8988T (cell line): ENCODE measurements around the gene EPHA2.
"Not testable (repeated sequence)": the region's sequence is repeated elsewhere in the genome, so short reads cannot be mapped to it uniquely, and the experiment has no call there.

ENCODE experiments used
- DNase-seq: peaks from one replicate; pipeline ENCODE4 v3.0.0; 2011

EPHA2 gene

DNA sequence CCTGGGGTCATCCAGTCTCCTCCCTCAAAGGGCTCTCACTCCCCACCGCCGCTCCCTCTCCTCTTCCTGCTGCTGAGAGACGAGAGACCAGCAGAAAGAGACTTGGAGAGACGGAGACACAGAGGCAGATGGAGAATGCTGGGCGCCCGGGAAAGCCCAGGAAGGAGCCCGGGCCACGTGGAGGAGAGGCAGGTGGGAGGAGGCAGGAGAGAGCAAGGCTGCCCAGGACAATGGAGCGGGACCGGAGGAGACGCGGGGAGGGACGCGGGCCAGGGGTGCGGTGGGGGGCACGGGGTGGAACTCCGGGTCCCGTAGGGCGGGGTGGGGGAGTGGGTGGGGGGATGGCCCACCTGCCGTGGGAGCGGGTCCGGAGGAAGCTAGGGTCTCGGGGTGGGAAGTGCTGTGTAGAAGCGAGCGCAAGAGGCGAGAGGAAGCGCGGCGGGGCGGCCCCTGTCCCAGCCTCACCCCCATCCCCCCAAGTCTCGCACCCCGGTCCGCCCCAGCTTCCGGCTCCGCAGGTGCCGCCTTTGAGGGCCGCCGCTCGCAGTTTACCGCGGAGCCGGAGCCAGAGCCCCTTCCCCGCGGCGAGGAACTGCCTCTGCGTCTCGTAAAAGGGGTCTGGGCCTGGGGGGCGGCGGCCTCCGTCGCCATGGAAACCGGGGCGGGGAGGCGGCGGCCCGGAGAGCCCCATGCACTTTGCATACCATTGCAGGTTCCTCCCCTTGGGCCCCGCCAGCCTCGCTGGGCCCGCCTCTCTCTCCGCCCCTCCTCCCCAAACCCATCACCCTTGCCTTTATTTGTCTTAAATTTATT lies 11.7 kb upstream of the EPHA2 start:
- DNase-seq, result no peak

DNA sequence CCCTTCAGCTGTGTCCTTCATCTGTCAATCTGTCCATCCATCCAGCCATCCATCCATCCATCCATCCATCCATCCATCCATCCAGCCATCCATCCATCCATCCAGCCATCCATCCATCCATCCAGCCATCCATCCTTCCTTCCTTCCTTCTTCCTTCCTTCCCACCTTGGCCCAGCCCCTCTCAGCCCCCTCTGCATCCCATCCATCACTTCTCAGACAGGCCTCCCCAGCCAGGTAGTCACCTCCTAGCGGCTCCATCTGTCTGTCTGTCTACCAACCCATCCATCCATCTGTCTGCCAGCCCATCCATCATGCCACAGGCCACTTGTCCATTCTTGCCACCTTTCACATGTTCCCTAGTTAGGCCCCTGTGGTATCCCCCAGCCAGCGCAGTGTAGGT lies 10.2 kb upstream of the EPHA2 start:
- DNase-seq, result no peak

DNA sequence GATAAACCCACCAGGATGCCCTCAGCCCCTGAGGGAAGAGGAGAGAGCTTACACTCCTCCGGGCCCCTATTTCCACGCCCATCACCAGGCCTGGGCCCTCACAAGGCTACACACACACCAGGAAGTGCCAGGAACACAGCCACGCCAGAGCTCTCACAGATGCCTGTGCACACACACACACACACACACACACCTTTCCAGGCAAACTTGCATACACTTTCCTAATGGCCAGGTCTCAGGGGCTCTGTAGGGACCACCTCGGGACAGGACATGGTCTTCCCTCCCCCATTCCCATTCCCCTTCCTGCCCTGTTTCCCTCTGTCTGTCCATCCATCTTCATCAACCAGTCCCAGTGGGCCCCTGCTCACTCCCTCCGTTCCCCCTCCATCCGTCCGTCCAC lies 9.7 kb upstream of the EPHA2 start:
- DNase-seq, result no peak

DNA sequence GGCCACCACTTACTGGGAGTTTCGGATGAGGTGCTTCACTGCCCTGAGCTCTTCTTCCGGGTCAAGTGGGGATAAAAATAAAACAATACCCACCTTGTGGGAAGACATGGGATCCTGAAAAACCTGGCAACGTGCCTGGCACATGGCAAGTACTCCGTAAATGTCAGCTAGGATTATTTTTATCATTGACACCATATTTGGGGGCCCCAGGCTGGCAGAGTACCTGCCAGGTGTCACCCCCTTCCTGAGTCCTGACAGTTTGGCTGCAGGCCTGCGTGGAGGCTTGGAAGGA lies 9.2 kb upstream of the EPHA2 start:
- DNase-seq, result no peak

DNA sequence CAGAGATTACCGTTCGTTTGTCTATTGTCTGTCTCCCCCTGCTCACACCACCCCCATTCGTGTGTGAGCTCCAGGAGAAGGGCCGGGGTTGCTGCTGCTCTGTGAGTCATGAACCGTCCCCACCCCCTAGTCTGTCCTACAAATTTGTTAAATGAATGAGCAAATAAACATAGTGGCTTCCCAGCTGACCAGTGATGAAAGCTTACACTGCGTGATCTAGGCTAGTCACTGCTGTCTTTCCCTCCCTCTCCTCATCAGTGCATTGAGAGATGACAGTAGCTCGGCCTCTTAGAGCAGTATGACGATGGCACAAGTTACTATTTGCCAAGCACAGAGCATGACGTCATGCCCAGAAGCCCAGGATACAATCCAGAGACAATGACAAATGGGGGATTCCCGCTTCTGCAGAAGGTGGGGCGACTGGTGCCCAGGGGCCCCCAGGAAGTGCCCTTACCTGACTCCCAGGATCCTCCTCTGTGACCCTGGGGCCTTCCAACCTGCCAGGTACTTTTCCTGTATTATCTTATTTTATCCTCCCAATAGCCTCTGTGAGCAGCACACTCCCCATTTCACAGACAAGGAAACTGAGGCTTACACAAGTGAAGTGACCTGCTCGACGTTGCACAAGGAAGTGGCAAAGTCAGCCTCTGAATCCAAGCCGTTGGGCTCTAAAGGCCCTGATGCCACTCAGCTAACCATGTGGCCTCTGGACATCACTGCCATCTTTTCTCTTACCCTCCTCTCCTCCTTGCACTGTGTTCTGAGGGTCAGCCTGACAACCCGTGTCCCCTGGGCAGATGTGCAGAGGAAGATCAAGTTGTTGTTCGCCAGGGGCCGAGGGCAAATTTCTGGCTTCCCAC lies 8.6 kb upstream of the EPHA2 start:
- DNase-seq, result no peak

DNA sequence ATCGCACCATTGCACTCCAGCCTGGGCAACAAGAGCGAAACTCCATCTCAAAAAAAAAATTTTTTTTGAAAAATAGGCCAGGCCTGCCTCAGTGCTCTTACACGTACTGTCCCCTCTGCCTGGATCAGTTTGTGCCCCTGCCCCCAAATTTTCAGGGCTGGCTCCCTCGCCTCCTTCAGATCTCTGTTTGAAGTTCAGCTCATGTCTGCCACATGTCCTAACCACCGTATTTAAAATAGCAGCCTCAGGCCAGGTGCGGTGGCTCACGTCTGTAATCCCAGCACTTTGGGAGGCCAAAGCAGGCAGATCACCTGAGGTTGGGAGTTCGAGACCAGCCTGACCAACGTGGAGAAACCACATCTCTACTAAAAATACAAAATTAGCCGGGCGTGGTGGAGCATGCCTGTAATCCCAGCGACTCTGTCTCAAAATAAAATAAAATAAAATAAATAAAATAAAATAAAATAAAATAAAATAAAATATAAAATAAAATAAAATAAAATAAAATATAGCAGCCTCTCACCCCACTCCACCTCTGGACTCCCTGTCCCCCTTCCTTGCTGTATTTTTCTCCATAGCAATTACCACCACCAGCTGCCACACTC lies 7.8 kb upstream of the EPHA2 start:
- not testable (repeated sequence) for DNase-seq

DNA sequence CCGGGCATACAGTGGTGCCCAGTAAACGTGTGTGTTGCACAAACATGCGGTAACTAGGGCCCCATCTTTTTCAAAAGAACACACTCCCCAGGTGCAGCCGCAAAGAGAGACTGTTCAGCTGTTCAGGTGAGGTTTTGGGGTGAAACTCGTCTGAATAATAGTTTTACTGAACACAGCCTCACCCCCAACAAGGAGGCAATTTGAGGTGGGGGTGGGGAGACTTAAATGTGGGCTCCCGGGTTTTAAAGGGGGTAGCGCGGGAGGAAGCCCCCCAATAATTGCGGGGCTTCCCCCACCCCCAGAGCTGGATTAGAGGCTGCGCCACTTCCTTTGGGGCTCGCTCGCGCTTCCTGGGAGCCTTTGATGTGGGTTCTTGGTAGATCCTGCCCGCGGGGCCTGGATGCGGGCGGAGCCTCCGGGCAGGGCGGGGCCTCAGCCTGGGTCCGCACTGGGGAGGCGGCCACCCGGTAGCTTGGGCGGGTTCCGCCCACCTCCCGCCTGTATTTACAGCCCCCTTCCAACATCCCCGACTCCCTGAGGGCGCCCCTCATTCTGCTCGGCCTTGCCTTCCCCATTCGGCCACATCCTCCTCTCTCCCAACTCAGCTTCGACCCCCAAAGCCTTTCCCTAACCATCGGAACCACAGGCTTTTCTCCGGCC lies 6.4 kb upstream of the EPHA2 start:
- no peak for DNase-seq

DNA sequence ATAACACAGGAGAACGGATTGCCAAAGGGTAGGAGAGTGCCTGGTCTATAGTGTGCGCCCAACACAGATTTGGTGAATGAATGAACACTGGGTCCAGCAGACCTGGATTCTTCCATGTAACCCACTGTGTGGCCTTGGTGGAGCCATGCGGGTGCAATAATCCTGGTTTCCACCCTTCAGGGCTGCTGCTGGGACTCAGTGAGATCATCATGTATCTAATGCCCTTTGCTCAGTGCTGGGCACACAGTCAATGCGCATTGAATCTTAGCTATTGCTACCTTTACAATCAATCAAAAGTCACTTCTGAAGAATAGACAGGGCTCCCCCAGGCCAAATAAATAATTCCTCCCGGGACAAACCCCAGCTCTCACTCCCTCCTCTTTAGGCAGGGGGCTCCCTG lies 5.8 kb upstream of the EPHA2 start:
- DNase-seq, result no peak

DNA sequence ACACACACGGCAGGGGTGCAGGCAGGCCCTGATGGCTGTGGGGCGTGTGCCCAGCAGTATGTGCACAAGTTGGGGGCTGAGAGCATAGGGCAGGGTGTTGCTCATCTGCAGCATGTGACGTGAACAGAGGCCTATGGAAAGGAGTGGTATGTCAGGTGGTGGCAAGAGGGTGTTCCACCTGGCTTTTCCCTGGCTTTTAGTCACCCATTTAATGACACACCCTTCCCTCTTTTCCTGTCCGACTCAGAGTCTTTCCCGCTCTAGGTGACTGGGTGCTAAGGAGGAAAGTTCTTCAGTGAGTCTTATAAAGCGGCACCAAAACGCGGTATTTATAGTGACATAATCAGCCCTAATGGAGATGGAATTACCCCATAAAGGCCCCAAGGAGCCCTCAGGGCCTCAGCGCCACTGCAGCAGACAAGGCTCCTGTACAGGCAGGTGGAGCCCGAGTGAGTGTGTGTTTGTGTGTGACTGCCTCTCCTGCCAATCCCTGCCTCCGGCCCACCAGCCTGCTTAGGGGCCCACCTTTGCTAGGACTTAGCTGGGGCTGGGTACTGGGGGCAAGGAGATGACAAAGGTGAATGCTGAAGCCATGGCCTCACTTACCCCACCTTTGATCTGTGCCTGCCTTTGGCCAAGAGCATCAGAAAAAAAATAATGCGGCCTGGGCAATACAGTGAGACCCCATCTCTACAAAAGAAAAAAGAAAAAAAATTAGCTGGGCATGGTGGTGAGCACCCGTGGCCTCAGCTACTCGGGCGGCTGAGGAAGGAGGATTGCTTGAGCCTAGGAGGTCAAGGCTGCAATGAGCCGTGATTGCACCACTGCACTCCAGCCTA lies 3.3 kb upstream of the EPHA2 start:
- no peak for DNase-seq

DNA sequence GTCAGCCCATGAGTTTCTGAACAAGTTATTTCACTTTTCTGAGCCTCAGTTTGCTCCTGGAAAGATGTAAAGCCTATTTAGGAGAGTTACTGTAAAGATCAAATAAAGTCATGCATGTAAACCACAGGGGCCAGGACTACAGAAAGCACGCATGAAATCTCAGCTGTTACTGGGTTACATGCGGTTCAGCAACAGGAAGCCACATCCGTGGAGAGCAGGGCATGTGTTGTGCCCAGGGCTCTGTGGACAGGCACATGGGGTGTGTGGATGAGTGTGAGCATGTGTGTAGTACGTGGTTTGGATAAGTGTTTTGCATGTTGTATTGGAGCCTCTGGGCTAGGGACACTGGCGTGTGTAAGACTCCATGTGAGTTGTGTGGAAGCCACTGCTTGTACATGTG lies 2.2 kb upstream of the EPHA2 start:
- no peak for DNase-seq

DNA sequence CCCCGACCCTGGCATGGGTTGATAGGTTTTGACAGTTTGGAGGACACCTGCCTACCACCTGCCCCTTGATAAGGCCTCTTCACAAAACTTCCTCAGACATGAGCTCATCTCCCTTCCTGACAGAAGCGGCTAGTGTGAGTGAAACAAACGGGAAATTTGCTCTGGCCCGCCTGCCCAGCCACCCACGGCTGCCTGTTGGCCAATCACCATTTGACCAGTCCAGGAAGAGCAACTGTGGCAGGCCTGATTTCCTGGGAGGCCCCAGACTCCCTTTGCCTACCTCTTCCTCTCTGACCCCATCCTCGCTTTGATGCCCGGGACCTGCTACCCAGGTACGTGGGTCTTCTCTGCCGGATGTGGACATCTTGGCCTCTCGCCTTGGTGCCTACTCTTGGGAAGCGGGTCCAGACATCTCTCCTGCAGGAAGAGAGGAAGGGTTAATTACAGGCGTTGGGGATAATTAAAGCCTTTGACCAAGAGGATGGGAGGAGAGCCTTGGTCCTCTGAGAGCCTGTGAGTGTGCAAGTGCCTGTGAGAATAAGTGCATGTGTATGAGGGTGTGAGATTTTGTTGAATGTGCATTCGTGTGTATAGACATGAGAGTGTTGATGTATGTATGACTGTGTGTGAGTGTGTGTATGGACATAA lies 1.1 kb upstream of the EPHA2 start:
- no peak for DNase-seq

DNA sequence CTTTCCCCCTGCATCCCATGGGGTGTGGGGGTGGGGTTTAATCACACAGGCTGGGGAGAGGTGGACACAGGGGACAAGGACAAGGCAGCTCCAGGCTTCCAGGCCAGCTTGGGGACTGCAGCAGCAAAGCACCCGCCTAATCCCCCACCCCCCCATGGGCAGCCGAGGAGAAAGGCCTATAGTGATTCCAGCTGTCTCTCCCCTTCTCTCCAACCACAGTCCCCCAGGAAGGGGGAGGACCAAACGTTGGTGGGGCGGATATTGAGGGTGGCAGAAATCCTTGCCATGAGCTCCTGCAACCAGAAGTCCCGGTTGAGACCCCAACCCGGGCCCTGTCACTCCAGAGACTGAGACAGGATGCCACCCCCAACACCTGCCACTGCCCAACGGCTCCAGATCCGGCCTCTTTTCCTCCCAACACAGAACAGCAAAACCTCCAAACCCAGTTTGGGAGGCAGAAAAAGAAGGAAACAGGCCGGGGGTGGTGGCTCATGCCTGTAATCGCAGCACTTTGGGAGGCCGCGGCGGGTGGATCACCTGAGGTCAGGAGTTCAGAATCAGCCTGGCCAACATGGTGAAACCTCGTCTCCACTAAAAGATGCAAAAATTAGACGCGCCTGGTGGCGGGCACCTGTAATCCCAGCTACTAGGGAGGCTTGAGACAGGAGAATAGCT lies 1.7 kb downstream of the EPHA2 start:
- DNase-seq, result no peak

DNA sequence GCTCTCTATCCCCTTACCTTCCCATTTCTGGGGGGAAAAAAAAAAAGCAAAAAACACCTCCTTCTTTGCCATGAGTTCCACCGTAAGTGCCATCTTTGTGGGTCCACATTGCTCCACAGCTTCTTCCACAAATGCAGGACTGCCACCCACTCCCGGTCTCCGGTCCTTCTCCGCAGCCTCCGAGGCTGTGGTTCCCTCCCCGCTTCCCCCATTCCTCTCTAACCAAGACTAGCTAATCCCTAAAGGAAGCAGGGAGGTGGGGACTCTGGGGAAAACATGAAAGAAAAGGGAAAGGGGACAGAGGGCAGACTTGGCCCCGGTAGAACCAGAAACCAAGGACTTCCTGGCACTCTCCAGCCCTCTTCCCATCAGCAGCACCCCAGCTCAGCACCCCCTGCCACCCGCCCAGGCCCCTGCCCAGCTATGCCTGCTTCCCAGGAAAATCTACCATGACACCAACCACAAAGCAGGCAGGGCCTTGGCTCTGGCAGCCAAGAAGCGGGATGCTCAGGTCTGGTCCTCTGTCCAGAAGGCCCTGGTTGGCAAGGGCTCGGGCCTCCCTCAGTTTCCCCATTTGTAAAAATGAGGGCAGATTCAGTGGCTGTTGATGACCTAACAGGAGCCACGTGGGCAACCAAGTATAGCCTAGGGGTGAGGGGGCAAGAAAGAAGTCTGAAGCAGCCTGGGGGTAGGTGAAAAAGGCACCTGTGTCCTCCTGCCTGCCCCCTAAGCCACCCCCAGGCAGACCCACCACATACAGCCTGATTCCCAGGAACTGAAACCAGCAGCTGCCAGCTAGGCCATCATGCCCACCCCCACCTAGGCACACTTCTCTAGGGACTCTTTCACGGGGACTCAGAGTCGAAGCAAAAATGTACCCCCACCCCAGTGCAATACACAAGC lies 2.5 kb downstream of the EPHA2 start:
- no peak for DNase-seq

DNA sequence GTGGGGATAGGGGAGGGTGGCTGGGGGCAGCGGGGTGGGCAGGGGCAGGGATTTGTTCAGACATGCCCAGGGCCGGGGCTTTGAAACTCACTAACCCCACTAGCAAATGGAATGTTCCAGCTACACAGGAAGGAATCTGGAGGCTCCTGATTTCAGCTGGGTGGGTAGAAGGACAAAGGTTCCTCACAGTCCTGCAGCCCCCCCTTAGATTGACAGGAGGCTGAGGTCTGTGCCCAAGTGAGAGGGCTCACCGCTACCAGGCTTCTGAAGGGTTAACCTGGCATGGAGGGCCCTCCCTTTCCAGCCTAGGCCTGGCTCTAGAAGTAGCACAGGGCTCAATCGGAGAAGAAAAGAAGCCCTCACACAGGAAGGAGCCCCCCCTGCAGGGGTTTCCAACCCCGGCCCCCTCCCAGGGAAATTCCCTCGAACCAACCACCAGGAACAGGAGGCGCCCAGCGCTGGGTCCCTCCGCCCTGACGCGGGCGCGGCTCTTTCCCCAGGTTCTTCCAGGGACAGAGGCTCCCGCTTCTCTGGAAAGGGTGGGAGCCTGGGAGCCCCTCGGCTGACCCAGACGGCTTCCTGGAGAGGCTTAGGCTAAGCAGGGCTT lies 3.3 kb downstream of the EPHA2 start:
- DNase-seq, result no peak

DNA sequence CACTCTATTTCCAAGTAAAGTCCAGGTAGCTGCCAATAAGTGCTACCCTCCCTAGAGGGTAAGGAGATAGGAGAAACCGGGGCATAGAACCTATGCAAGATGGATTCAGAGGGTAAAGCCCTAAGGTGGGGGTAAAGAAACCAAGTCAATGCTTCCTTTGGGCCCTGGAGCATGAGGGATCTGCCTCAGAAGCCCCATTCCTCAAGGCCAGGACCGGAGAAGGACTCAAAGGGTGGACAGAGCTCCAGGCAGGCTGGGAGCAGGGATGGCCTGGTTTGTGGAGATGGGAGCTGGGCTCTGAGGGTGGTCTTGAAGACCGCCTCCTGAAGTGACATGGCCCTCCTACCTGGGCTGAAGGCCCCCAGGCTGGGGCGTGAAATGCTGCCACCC lies 3.9 kb downstream of the EPHA2 start:
- no peak for DNase-seq

DNA sequence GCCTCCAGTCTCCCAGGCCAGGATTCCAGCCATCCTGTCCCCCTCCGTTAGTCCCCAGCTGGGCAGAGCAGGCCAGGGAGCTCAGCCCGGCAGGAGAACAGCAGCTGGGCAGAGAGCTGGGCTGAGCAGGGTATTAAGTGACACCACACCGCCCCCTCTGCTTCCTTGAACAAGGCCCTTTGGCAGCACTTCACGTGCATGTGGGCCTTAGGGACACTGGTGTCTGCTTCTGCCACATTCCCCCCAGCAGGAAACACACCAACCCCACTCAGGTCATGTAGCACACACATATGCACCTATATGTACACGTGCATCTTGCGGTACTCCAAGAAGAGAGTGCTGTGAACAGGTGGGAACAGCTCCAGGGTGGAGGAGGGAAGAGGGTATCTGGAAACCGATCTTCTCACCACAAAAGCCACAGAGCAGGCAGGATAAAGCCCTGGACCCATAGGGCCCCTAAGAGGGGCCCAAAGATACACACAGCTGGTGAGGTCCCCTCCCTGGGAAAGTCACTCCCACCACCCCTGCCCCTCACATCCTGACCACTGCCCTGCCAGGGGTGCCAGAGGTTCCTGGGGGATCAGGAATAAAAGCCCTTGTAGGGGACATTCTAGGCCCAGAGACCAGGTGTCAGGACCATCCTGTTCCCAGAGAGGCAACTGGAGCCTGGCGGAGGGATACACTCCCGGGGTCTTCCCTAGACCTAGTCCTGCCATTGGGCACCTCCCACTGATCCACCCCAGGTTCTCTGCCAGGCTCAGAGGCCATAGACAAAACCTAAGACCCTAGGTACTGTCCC lies 4.5 kb downstream of the EPHA2 start:
- DNase-seq, result no peak

DNA sequence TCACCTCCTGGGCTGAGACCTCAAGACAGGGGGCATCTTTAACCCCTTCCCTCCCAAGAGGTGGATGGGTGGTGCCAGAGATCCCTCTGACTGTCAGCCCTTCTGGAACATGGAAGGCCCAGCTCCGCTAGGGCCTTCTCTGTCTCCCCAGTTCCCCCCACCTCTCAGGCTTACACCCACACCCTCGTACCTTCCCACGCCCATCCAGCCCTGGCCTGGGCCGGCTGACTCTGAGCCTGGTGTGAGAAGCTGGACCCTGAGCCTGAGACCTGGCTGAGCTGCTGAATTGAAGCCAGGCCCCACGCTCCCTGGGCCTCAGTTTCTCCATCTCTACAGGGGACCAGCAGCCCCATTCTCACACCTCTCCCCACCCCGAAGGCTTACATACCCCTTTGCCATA lies 5.4 kb downstream of the EPHA2 start:
- no peak for DNase-seq

DNA sequence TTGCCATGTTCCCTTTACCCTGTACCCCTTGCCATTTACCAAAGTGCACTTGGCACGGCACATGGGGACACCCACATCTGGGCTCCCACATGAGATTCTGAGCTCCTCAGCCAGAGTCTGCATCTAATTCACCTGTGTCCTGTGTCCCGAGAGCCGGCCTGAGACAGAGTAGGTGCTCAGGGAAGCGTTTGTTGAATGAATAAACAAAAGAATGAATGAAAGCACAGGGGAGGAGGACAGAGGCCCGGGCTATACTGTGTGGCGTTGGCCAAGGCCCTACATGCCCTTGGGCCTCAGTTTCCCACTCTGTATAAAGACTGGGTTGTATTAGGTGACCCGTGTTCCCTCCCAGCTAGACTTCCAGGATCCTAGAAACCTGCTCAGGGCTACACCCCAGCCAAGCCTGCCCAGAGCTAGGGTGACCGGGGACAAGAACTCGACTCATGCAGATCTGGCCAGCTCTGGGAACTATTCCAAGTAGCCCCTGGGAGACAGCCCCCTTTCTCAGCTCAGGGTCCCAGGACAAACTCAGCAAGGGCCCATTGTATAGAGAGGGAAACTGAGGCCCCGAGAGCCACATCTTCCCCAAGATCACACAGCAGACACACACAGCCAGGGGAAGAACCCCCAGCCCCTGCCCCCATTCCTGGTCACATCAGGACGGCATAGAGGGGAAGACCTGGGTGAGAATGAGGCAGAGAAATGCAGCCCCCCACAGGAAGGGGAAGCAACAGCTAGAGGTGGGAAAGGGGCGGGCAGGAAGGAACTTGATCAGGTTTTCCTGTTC lies 6.0 kb downstream of the EPHA2 start:
- no peak for DNase-seq
